ENCODE data around the gene NKX2-4. TPM values are rescaled to one million over a fixed set of nuclear protein-coding genes. Genes with fewer than 3 reads are reported as not detected.

Gene NKX2-4
- total RNA-seq, 1 experiment from 2014 or later: not detected

DNA sequence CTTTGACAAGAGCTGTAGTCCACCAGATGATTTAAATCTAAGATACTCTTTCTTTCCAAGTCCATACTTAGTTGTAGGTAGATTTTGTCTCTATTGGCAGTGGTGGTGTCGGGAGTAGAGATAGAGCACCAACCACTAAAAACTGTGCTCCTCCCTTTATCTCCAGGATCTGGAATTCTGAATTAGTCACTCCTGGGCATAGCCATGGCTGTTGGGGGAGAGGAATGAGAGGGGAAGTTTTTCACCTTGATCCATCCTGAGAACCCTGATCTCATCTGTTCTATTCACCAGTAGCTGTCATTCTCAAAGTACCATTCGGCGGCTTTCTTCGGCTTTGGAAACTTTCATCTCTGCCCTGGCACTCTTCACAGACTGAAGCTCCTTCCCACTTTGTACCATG lies 35.6 kb upstream of the NKX2-4 start:
- Histone ChIP-seq H2AFZ (ENCODE audit: low read depth, low read length, poor library complexity, severe bottlenecking) (no peak overlapping the region), H3K9me2 (ENCODE audit: insufficient read depth) (no peaks in the 10 kb centered on the region), H3K9ac (ENCODE audit: low read length) (no peak overlapping the region), H3K4me2 (ENCODE audit: low read length) (peak overlapping the region; percentile 32; the same call in 1 of the 2 replicates), H3K27me3 (ENCODE audit: insufficient read depth, low read length) (no peaks in the 10 kb centered on the region), H4K20me1 (ENCODE audit: insufficient read depth) (no peaks in the 10 kb centered on the region), H3K4me3 (replicated peaks in 1 of 2; ENCODE audit: low read depth in 1 of 2, low read length in 2 of 2) (no peak overlapping the region), H3K36me3 (ENCODE audit: control insufficient read depth in 1 of 2, insufficient read depth in 2 of 2, low read length in 2 of 2) (no peaks in the 10 kb centered on the region), H3K27ac (ENCODE audit: low read depth, low read length) (no peak overlapping the region), H3K9me3 (ENCODE audit: control insufficient read depth in 1 of 2, insufficient read depth in 1 of 2, low read depth in 1 of 2, low read length in 2 of 2) (no peaks in the 10 kb centered on the region), H3K79me2 (ENCODE audit: insufficient read depth, low read length) (no peaks in the 10 kb centered on the region), H3K4me1 (ENCODE audit: control insufficient read depth in 1 of 2, insufficient read depth in 2 of 2, low read length in 2 of 2) (peaks cover 0 to 34% of the 10 kb centered on the region in 2 experiments; a peak in 2 of 4 replicates)
- POLR2A ChIA-PET: no interaction called here
- RAD21 ChIA-PET (ENCODE audit: low non-redundant PET in 1 of 2, low total read pairs in 2 of 2, uncharacterized antibody in 2 of 2, unreplicated experiment in 2 of 2): no interaction called here
- intact Hi-C loops (cut with micrococcal nuclease): no loop called here
- CTCF ChIA-PET: no interaction called here
- no TSS peak for BruUV-seq (replicated peaks)
- no peak for TF ChIP-seq JUND (IDR thresholded peaks at IDR 0.05)
- TF ChIP-seq ZFX (IDR thresholded peaks at IDR 0.05): no peak
- no peak for ATAC-seq
- no peak for DNase-seq (ENCODE audit: low read depth, low spot score)

DNA sequence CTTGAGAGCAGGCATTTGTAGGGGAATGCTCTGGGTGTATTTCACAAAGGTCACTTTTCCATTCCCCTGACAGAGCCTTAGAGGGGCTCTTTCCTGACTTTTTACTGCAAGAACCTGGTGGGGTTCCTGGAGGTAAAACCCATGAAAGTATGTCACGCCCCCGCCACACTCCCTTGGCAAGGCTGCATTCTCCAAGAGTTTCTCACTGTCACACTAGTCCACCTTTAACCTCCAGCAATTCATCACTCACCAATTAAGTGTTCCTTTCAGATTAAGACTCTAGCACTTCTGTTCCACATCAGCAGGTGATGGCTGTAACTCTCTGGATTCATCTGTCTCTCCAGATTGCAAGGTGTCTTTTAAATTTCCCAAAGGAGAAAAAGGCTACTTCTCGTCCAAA lies 32.7 kb upstream of the NKX2-4 start:
- Histone ChIP-seq H3K36me3 (ENCODE audit: control insufficient read depth in 1 of 2, insufficient read depth in 2 of 2, low read length in 2 of 2) (no peaks in the 10 kb centered on the region), H4K20me1 (ENCODE audit: insufficient read depth) (no peaks in the 10 kb centered on the region), H3K4me3 (replicated peaks in 1 of 2; ENCODE audit: low read depth in 1 of 2, low read length in 2 of 2) (no peak overlapping the region), H3K9me2 (ENCODE audit: insufficient read depth) (no peaks in the 10 kb centered on the region), H2AFZ (ENCODE audit: low read depth, low read length, poor library complexity, severe bottlenecking) (no peak overlapping the region), H3K9ac (ENCODE audit: low read length) (no peak overlapping the region), H3K27me3 (ENCODE audit: insufficient read depth, low read length) (no peaks in the 10 kb centered on the region), H3K27ac (ENCODE audit: low read depth, low read length) (no peak overlapping the region), H3K9me3 (ENCODE audit: control insufficient read depth in 1 of 2, insufficient read depth in 1 of 2, low read depth in 1 of 2, low read length in 2 of 2) (no peaks in the 10 kb centered on the region), H3K79me2 (ENCODE audit: insufficient read depth, low read length) (no peaks in the 10 kb centered on the region), H3K4me1 (ENCODE audit: control insufficient read depth in 1 of 2, insufficient read depth in 2 of 2, low read length in 2 of 2) (peaks cover 0 to 20% of the 10 kb centered on the region in 2 experiments; a peak in 2 of 4 replicates), H3K4me2 (ENCODE audit: low read length) (peak overlapping the region; percentile 3; the same call in 1 of the 2 replicates)
- RAD21 ChIA-PET (ENCODE audit: low non-redundant PET in 1 of 2, low total read pairs in 2 of 2, uncharacterized antibody in 2 of 2, unreplicated experiment in 2 of 2): no interaction called here
- intact Hi-C loops (cut with micrococcal nuclease): no loop called here
- TF ChIP-seq ZFX (IDR thresholded peaks at IDR 0.05) (no peak), EGR1 (IDR thresholded peaks at IDR 0.05; ENCODE audit: low read depth) (no peak), POLR2A (IDR thresholded peaks at IDR 0.05; ENCODE audit: borderline replicate concordance, extremely low read depth, insufficient read depth, insufficient read length) (no peak), YY1 (IDR thresholded peaks at IDR 0.05; ENCODE audit: extremely low read depth, insufficient replicate concordance, low read depth, low read length) (no peak), ZNF274 (IDR thresholded peaks at IDR 0.05; ENCODE audit: low read depth, low read length) (no peak), EZH2phosphoT487 (IDR thresholded peaks at IDR 0.05; ENCODE audit: borderline replicate concordance) (no peak), EZH2 (IDR thresholded peaks at IDR 0.05) (no peak), RAD21 (IDR thresholded peaks at IDR 0.05; ENCODE audit: low read depth) (no peak), ELF1 (IDR thresholded peaks at IDR 0.05; ENCODE audit: borderline replicate concordance, low read depth) (no peak), SIN3A (IDR thresholded peaks at IDR 0.05; ENCODE audit: low read depth) (no peak), SP1 (IDR thresholded peaks at IDR 0.05; ENCODE audit: low read depth) (no peak), TCF7L2 (IDR thresholded peaks at IDR 0.05; ENCODE audit: borderline replicate concordance, extremely low read depth, insufficient read depth, insufficient read length) (no peak), POLR2AphosphoS5 (IDR thresholded peaks at IDR 0.05; ENCODE audit: low read depth, low read length) (no peak), FOSL1 (IDR thresholded peaks at IDR 0.05; ENCODE audit: low read depth) (no peak)
- TF ChIP-seq, protein P1, sequence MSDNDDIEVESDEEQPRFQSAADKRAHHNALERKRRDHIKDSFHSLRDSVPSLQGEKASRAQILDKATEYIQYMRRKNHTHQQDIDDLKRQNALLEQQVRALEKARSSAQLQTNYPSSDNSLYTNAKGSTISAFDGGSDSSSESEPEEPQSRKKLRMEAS (IDR thresholded peaks at IDR 0.05): no peak
- TF ChIP-seq, protein P2, sequence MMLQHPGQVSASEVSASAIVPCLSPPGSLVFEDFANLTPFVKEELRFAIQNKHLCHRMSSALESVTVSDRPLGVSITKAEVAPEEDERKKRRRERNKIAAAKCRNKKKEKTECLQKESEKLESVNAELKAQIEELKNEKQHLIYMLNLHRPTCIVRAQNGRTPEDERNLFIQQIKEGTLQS (IDR thresholded peaks at IDR 0.05): no peak
- CTCF ChIA-PET: no interaction called here
- ATAC-seq (0 out of 2 replicates have a peak, but pooled peaks have one; percentile 14), DNase-seq (ENCODE audit: low read depth, low spot score) (no peak)
- POLR2A ChIA-PET: no interaction called here
- BruUV-seq (replicated peaks): no TSS peak
